GM19099 (cell line): ENCODE measurements around the gene AP1G2.

ENCODE experiments used
- POLR2A ChIP-seq: IDR thresholded peaks from 3 replicates; pipeline ENCODE4 v1.6.1; 2011; ENCODE audit warnings: low read depth; ENCODE audit not compliant: insufficient read length; ENCODE audit errors: extremely low read depth

Gene AP1G2

GRCh38 chr14:23540141-23540469 lies 27.5 kb downstream of the AP1G2 start:
- TF ChIP-seq POLR2A, result no peak

- TF ChIP-seq POLR2A, result no peak
Observed at GRCh38 chr14:23539248-23540140, 28.1 kb downstream of the AP1G2 start.

- TF ChIP-seq POLR2A, result no peak
Observed at GRCh38 chr14:23538785-23539184, 28.8 kb downstream of the AP1G2 start.

- TF ChIP-seq POLR2A, result no peak
Observed at GRCh38 chr14:23538050-23538718, 29.4 kb downstream of the AP1G2 start.

- no peak for TF ChIP-seq POLR2A
Observed at GRCh38 chr14:23537351-23538049, 30.1 kb downstream of the AP1G2 start.

GRCh38 chr14:23536494-23536893 lies 31.1 kb downstream of the AP1G2 start:
- no peak for TF ChIP-seq POLR2A

- TF ChIP-seq POLR2A, result no peak
Observed at GRCh38 chr14:23535943-23536342, 31.6 kb downstream of the AP1G2 start.

- TF ChIP-seq POLR2A, result no peak
Observed at GRCh38 chr14:23533652-23534435, 33.7 kb downstream of the AP1G2 start.

- TF ChIP-seq POLR2A, result no peak
Observed at GRCh38 chr14:23532658-23533057, 34.9 kb downstream of the AP1G2 start.

GRCh38 chr14:23531391-23531790 lies 36.2 kb downstream of the AP1G2 start:
- no peak for TF ChIP-seq POLR2A

GRCh38 chr14:23530375-23531055 lies 37.1 kb downstream of the AP1G2 start:
- no peak for TF ChIP-seq POLR2A

GRCh38 chr14:23529016-23529415 lies 38.6 kb downstream of the AP1G2 start:
- TF ChIP-seq POLR2A, result no peak

GRCh38 chr14:23528555-23528954 lies 39.0 kb downstream of the AP1G2 start:
- no peak for TF ChIP-seq POLR2A

GRCh38 chr14:23525611-23526010 lies 42.0 kb downstream of the AP1G2 start:
- no peak for TF ChIP-seq POLR2A
